NCI-H1436 treated with DMSO at 0.1 percent for 48 hours (cell line): ENCODE data around the gene CCSER2.
"Not testable (repeated sequence)": the region's sequence is repeated elsewhere in the genome, so short reads cannot be mapped to it uniquely, and the experiment has no call there.

Experiments
- DNase-seq: peaks from one replicate; lab custom pipeline; 2025; lab: John Stamatoyannopoulos, UW

The CCSER2 gene

DNA sequence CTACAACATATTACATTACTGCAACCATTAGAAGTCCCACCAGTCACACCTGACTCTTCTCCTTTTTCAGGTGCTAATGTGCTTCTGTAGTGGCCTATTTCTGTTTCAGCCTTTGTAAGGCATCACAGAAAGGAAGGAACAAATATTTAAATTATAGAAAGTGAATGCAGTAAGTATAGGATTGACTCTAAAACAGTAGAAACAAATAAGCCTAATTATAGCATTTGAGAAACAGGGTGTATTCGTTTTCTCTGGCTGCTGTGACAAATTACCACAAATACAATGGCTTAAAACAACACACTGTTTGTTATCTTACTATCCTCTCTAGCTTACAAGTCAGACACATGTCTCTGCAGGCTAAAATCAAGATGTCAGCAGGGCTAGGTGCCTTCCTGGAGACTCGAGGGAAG, 69.4 kb downstream of the CCSER2 start:
- DNase-seq, result peak; percentile 70

DNA sequence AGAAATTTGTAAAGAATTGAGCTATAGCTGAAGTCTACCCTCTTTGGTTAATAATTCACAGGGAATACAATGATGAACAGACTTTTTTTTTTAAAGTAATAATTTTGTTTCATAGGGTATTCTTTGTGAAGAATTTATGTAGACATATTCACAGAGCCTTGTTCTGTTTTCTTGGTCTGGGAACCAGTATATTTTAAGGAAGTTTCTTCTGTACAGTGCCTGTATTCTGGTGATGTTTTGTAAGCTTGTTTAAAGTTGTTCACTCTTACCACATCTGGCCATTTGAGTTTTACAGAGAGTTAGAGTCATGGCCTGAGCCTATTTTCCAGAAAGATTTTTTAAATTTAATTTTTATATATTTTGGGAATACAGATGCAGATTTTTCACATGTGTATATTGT, 70.3 kb downstream of the CCSER2 start:
- DNase-seq, result no peak

DNA sequence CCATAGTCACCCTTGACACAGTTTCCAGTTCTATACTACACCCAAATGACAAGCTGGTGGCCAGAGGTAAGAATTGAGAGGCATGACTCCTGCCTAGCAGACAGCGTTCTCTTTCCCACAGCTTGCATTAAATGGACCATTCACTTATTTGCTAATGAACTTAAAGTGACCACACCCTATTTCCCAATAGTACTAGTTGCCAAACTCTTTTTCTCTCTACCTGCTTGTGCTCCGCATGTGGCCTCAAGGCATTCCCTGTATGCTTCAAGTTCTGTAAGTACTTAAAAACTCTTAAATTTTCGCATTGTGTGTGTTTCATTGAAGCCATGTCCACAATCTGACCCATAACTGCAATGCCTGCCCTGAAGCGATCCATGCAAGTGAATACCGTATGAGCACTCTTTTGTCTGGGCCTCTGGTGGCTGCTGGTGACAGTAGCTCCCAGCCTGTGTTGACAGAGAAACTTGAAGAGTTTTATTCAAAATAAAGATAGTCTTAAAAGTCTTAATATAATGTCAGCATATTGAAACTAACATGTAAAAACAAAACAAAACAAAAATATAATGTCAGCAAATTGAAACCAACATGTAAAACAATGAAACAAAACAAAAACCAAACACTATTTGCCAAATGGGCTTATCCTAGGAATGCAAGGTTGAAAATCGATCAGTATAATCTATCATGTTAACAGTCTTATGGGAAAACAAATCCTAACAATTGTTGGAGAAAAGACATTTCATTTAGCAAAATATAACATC, 73.6 kb downstream of the CCSER2 start:
- DNase-seq, result no peak

DNA sequence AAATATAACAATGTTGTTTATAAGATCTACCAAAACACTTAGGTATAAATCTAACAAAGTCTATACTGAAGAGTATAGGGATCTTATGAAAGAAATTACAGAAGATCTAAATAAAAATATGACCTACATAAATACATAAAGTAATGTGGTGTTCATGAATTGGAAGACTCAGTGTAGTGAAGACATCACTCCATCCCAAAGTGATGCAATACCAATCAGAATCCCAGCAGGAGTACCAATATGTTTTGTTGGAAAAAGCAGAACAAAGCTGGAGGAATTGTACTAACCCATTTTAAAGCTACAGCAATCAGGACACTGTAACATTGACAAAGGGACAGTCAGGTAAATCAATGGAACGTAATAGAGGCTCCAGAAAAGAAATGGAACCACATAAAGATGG, 76.4 kb downstream of the CCSER2 start:
- no peak for DNase-seq

DNA sequence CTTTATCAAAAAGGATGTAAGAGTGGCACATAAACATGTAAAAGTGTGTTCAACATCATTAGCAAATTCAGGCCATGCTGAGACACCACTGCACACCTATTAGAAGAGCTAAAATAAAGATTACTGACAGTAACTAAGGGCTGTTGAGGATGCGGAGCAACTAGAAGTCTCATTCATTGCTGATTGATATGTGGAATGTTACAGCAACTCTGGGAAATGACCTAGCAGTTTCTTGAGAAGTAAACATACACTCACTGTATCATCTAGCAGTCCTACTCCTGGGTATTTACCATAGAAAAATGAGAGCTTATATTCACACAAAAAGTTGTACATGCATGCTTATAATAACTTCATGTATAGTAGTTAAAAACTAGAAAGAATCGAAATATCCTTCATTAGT, 77.3 kb downstream of the CCSER2 start:
- DNase-seq, result no peak

DNA sequence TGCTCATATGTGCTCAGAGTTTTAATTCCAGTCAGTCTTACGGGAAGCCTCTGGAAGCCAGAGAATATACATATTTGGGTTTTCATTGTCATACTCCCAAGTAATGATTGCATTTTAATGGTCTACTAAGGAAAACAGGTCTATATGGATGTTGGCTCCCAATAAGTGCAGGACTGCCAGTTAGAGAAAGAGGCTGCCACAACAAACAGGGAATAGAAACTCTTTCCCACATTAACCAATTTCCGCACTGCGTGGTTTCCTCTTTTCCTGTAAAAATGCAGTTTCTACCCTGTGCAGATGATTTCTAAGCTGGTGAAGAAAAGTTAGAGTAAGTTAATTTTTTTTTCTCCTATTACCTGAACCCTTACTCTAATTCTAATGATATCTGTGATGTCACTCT, 78.2 kb downstream of the CCSER2 start:
- no peak for DNase-seq

DNA sequence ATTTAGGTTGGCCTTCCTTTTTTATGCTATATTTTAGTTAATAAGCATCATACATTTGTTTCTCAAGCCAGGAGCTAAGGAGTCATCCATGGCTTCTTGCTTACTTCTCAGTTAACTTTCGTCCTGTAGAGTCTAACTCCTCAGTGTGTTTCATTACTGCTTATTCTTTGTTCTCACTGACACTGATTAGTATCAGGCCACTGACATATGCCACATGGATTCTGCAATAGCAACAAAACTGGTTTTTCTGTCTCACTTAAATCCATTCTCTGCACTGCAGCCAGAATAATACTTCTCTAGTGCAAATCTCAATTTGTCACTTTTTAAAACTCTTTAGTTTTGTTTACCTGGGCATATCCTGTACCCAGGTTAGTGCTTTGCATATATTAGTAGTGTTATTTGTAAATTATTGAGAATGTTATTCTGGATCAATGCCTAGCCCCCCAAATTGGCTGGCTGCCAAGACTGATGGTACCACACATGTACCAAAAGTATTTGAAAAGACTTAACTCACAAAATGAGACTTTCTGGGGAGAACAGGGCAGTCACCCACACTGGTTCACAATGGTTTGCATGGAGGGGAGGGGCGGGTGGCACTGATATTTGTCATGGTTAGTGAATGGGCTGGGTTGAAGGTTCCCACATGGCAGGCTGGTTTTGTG, 79.1 kb downstream of the CCSER2 start:
- no peak for DNase-seq

DNA sequence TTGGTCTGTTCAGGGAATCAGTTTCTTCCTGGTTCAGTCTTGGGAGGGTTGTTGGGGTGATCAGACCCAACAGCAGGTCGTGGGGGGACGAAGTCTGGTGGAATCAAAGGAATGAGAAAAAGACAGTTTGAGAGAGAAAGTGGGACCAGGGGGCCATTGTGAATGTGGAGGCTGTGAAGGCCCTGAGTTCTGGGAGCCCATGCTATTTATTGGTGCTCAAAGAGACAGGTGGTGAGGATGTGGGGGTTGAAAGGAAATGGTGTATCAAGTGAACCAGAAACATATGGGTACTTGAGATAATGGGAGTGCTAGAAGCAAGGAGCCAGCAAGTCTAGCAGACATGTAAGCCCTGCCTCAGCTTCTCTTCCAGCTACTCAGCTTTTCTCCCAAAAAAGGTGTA, 84.1 kb downstream of the CCSER2 start:
- no peak for DNase-seq

DNA sequence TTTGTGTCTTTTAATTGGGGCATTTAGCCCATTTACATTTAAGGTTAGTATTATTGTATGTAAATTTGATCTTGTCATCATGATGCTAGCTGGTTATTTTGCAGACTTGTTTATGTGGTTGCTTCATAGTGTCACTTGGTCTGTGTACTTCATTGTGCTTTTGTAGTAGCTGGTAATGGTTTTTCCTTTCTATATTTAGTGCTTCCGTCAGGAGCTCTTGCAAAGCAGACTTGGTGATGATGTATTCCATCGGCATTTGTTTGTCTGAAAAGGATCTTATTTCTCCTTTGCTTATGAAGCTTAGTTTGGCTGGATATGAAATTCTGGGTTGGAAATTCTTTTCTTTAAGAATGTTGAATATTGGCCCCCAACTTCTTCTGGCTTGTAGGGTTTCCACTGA, 85.7 kb downstream of the CCSER2 start:
- DNase-seq, result not testable (repeated sequence)

DNA sequence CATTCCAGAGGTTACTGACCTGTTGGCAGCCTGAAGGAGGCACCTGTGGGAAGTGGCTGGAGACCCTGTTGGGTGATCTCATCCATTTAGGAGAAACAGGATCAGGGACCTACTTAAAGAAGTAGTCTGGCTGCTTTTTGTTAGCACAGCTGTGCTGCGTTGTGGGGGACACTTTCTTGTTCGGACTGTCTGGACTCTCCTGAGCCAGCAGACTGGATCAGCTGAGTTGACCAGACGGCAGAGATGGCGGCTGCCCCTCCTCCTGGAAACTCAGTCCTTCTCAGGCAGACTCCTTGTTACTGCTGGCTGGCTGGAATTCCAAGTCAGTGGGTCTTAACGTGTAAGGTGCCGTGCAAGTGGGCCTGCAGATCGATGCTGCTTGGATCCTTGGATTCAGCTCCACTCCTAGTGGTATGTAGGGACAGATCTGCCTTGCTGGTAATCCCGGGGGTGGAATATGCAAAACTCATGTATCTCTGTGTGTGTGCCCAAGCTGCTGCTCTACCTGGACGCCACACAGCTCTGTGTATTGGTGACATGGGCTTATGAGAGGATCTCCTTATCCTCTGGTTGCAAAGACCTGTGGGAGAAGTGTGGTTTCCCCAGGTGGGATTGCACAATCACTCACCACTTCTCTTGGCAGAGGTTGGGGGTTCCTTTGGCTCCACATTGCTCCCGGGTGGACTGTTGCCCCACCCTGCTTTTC, 87.3 kb downstream of the CCSER2 start:
- DNase-seq, result no peak

DNA sequence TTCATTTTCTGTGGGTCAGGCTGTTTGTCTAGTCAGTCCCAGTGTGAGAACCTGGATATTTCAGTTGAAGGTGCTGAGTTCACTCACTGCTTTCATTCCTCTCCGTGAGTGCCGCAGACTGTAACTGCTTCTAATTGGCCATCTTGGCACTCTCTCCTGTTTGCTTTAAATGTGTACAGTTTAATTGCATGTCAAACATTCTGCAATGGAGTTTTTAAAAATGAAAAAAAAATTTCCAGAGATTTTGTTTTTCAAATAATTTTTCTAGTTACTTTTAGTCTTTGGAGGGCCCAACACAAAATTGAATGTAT, 87.8 kb downstream of the CCSER2 start:
- DNase-seq, result no peak

DNA sequence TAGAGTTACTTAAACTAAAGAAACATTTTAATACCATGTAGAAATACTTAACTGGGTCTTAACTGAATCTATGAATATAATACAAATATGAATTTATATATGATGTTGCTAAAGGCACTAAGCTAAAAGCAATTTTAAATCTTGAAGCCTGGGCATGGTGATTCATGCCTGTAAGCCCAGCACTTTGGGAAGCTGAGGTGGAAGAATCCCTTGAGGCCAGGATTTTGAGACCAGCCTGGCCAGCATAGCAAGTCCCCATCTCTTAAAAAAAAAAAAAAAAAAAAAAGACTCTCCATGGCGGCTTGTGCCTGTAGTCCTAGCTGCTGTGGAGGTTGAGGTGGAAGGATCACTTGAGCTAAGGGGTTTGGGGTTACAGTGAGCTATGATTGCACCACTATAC, 95.3 kb downstream of the CCSER2 start:
- DNase-seq, result no peak

DNA sequence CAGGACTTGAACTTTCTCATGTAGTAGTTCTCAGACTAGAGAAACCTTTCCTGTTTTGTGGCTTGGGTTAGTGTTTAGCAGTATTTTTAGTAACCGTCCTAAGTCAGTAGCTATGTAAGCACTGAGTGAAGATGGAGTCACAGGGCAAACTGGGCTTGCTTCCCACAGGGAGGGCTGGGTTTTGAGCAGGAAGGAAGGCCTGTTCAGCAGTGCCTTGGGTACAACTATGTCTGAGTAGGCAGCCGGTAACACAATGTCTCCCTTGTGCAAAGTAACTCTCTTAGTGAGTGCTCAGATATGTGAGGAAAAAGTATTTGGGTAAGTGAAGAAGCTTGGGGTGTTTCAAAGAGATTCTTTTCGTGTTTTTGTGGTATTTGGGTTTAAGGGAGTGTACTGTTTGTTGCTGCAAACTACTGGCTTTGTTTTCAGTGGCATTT, 96.4 kb downstream of the CCSER2 start:
- no peak for DNase-seq

DNA sequence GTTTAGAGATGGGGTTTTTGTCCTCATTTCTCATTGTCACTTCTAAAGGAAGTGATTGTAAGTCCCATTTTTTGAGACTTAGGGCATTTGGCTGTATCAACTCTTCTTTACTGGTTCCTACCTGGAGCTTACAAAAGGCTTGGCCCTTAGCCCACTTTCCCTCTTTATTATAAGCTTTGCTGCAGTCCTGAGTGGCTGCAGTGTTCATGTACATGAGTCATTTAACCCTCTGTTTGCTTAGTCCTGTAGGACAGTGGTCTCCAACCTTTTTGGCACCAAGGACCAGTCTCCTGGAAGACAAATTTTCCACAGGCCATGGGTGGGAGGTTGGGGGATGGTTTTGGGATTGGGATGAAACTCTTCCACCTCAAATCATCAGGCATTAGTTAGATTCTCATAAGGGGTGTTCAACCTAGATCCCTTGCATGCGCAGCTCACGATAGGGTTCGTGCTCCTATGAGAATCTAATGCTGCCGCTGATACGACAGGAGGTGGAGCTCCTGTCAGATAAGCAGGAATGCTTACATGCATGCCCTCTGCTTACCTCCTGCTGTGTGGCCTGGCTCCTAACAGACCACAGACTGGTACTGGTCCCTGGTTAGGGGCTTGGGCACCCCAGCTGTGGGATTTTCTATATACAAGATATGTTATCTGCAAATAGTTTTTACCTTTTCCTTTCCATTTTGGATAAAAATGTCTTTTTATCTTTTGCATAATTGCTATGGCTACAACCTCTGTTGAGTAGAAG, 99.7 kb downstream of the CCSER2 start:
- DNase-seq, result no peak

DNA sequence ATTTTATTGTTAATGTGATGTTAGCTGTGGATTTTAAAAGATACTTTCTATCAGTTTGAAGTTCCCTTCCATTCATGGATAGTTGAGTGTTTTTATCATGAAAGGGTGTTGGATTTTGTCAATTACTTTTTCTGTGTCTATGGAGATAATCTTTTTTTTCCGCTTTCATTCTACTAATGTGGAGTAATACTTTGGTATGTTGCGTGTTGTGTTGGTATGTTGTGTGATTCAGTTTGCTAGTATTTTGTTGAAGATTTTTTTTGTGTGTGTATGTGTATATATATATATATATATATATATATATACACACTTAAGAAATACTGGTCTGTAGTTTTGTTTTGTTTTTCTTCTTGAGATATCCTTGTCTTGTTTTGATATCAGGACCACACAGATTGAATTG, 100.3 kb downstream of the CCSER2 start:
- DNase-seq, result no peak

DNA sequence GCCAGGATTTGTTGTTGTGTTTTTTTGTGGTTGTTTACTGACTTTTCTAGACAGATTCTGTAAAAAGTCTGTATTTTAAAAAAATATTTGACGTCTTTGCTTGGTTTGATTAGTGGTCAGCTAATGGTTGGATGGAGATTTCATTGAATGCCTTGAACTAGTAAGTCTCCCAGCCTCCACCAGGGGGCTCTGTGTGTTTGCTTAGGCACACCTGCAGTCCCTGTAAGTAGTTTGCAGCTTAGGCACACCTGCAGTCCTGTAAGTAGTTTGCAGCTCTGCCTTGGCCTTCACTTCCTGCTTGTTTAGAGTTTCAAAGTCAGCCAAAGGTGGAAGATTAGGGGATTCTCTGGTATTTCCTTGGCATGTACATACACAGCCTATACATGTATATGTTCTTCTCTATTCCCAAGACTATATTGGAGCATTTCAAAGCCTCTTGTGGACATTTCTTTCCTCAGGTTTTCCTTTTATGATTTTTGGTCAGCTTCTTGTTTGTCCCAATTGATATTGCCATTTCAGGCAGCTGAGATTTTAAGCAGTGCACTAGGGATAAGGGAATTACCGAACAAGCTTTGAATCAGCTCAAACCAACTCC, 101.6 kb downstream of the CCSER2 start:
- DNase-seq, result no peak

DNA sequence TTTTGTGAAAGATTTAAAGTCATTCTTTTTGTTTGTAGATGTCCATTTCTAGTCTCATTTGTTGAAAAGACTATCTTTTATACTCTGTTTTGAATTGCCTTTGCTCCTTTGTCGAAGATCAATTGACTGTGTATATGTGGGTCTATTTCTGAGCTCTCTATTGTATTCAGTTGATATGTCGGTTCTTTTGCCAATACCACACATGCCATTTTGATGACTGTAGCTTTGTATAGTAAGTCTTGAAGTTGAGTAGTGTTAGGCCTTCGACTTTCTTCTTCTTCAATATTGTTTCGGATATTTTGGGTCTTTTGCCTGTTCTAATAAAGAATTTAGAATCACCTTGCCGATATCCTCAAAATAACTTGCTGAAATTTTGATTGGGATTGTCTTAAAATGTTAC, 104.5 kb downstream of the CCSER2 start:
- DNase-seq, result no peak

DNA sequence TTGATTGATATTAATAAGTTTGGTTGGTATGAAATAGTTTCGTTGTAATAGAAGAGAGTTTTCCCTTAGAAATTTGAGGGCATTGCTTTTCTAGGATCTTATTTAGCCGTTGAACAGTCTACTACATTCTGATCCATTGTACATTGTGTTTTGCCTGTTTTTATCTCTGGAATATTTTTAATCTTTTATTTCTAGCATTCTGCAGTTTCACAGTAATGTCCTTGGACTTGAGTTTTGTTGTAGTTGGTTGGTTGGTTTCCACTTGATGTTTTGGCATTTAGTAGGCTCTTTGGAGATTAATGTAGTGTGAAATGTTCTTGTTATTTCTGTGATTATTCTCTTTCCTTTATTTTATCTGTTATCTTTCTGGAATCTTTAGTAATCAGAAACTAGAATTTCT, 112.4 kb downstream of the CCSER2 start:
- DNase-seq, result no peak

DNA sequence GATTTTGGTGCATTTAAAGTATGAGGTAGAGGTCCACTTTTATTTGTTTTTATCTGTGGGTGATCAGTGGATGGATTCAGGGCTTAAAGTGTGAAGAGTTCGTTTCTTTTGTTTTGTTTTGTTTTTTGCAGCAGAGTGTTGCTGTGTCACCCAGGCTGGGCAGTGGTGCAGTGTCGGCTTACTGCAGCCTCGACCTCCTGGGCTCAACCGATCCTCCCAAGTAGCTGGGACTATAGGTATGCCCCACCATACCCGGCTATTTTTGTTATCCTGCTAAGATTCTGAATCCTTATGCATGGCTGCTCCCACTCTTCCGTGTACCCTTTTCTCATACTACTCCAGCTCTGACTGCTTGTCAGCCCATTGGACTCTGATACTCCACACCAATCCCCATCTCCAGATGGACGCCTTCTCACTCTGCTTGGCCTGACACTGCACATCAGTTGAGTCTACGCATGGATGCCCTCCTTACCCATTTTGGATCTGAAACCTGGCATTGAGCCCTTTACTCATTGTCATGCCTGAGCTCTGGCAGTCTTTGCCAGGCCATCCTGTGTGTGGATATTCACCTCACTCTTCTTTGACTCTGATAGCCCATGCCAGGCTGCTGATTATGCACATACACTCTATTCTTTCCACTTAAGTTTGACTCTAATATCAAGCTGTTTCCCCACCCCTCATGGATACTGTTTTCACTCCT, 119.5 kb downstream of the CCSER2 start:
- no peak for DNase-seq

DNA sequence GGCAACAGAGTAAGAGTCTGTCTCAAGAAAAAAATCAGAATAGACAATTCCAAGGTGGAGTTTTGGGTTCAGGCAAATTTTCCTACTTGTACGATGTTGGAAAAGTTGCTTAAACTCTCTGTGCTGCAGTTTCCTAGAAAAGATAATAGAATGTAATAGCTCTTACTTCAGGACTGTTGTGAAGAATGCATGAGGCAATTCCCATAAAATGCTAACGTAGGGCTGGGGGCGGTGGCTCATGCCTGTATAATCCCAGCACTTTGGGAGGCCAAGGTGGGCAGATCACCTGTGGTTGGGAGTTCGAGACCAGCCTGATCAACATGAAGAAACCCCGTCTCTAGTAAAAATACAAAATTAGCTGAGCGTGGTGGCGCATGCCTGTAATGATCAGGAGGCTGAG, 121.0 kb downstream of the CCSER2 start:
- DNase-seq, result not testable (repeated sequence)

DNA sequence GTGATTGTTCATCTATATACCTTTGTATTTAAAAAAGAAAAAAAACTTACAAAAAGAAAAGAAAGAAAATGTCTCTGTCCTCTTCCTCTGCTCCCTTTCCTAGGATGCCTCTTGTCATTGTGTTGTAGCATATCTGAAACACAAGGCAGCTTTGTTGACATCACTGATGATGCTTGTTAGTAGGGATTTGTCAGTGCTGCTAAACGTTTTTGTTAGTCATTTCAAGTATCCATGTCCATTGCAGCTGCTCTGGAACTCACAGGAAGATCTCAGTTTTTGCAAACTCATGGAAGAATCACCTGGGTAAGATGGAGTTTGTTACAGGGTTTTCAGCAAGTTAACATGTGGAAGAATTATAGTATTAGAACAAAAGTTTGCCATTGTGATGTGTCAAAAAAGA, 123.6 kb downstream of the CCSER2 start:
- no peak for DNase-seq

DNA sequence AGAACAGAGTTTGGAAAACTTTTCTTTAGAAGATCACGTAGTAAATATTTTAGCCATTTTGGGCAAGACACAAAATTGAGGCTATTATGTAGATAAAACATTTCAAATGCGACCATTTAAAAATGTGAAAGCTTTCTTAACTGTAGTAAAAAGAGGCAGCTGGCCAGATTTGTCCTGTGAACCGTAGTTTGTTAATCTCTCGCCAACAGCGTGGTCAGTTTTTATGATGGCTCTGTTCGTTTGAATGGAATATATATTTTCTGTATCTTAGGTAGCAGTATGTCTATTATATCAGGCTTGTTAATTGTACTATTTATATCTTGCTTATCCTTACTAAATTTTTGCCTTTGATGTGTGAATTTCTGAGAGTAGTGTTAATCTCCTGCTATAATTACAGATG, 124.9 kb downstream of the CCSER2 start:
- DNase-seq, result no peak
